ENCODE measurements around the gene FANCC.

Gene FANCC

GRCh38 chr9:95193480-95193879 is 124.0 kb downstream of the FANCC start:
- TF ChIP-seq, protein P1, sequence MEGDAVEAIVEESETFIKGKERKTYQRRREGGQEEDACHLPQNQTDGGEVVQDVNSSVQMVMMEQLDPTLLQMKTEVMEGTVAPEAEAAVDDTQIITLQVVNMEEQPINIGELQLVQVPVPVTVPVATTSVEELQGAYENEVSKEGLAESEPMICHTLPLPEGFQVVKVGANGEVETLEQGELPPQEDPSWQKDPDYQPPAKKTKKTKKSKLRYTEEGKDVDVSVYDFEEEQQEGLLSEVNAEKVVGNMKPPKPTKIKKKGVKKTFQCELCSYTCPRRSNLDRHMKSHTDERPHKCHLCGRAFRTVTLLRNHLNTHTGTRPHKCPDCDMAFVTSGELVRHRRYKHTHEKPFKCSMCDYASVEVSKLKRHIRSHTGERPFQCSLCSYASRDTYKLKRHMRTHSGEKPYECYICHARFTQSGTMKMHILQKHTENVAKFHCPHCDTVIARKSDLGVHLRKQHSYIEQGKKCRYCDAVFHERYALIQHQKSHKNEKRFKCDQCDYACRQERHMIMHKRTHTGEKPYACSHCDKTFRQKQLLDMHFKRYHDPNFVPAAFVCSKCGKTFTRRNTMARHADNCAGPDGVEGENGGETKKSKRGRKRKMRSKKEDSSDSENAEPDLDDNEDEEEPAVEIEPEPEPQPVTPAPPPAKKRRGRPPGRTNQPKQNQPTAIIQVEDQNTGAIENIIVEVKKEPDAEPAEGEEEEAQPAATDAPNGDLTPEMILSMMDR (conservative IDR thresholded peaks at IDR 0.05): no peak
- no peak for TF ChIP-seq ZFX (IDR thresholded peaks at IDR 0.05)
- H3K27ac ChIP-seq: no peak overlapping the region

DNA sequence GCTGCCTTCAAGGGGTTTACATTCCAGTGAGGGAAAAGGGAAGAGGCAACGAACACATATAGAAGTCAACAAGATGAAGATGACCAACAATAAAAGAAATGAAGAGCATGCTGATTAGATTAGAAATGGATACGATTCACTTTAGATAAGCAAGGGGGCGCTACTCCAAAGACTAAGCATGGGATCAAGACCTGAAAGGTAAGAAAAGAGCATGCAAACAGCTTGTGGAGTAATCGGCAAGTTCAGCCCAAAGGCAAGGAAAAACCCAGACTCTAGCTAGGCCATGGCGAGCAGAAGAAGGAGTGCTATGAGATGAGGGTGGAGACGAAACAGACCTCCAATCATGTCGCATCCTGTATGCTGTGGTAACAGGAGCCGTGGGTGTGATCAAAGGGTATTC is 124.4 kb downstream of the FANCC start:
- TF ChIP-seq, protein P1 (conservative IDR thresholded peaks at IDR 0.05): peak; percentile 27
- no peak for TF ChIP-seq ZFX (IDR thresholded peaks at IDR 0.05)
- no peak overlapping the region for H3K27ac ChIP-seq

DNA sequence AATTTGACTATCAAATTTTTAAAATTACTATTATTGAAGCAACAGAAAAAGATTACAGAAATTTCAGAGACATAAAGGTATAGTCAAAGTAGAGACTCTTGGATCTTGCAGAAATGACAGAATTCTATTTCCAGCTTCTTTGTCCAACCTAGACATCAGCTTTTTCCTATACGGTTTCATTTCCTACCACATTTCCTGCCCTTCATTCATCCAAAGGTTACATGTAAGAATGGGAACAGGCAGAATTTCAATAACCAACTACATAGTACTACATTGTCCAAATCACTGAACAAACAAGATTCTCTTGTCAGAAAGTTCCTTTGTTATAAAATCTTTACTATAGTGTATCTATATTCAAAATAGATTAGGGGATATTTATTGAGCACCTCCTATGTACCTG is 124.9 kb downstream of the FANCC start:
- H3K27ac ChIP-seq: no peak overlapping the region
- TF ChIP-seq, protein P1 (conservative IDR thresholded peaks at IDR 0.05): no peak
- no peak for TF ChIP-seq ZFX (IDR thresholded peaks at IDR 0.05)

DNA sequence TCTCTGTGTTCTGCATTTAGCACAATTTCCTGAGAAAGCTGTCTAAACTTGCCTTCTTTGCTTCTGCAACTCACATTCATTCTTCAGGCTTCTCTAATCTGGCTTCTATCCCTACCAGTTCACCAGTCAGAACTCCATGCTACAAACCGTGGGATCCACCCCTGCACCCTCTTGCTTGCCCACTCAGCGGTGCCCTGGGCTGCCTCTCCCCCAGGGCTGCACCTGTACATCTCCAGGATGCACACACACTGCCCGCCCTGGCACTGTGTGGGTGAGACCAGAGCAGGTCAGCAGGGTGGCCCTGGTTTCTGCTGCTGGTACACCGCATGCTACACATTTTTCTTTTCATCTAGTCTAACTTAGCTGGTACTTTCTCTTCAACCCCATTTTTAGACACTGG is 127.1 kb downstream of the FANCC start:
- TF ChIP-seq ZFX (IDR thresholded peaks at IDR 0.05): no peak
- TF ChIP-seq, protein P1 (conservative IDR thresholded peaks at IDR 0.05): no peak
- H3K27ac ChIP-seq: no peak overlapping the region

- TF ChIP-seq ZFX (IDR thresholded peaks at IDR 0.05): no peak
- TF ChIP-seq, protein P1 (conservative IDR thresholded peaks at IDR 0.05): no peak
- H3K27ac ChIP-seq: no peak overlapping the region
These were observed 128.0 kb downstream of the FANCC start for GRCh38 chr9:95189251-95190098.

- H3K27ac ChIP-seq: no peak overlapping the region
- TF ChIP-seq, protein P1 (conservative IDR thresholded peaks at IDR 0.05): no peak
- TF ChIP-seq ZFX (IDR thresholded peaks at IDR 0.05): no peak
These were observed 129.1 kb downstream of the FANCC start for GRCh38 chr9:95188459-95188858.

- no peak overlapping the region for H3K27ac ChIP-seq
- TF ChIP-seq ZFX (IDR thresholded peaks at IDR 0.05): no peak
- TF ChIP-seq, protein P1 (conservative IDR thresholded peaks at IDR 0.05): no peak
These were observed 131.6 kb downstream of the FANCC start for GRCh38 chr9:95185956-95186355.

Data from C4-2B (cell line).